ENCODE results near the gene DIAPH1. TPM values are rescaled to one million over a fixed set of nuclear protein-coding genes. Genes with fewer than 3 reads are reported as not detected.

Gene DIAPH1
- total and polyA plus RNA-seq, 4 donors = 51.5 to 74.7 (median 70.9) TPM

DNA sequence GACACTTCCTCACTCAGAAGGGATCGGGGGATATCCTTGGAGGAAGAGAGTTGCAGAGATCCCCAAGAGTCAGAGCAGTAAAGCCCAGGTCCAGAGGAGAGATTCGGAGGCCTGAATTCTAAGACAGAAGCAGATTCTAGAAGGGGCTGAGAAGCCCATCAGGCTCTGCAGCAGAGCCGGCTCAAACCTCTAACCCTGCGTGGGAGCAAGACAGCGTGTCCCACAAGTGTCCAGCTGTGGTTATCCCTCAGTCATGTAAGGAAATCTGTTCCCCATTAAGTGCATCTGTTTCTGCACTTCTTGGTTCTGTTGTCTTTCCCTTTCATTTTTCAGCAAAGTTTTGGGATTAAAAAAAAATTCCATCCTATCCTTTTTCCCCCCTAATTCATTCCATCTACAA lies 4.8 kb upstream of the DIAPH1 start:
- H3K4me3 ChIP-seq (ENCODE audit: low read depth in 1 of 3, low read length in 3 of 3) = no peak overlapping the region
- peaks cover 0 to 10% (median 8%) of the 10 kb centered on the region in 4 donors for H3K4me1 ChIP-seq (ENCODE audit: control insufficient read depth in 4 of 4, insufficient read depth in 4 of 4, low read length in 3 of 4)
- H3K27ac ChIP-seq (ENCODE audit: low read depth in 1 of 2, low read length in 2 of 2) = no peak overlapping the region
- TF ChIP-seq RXRA (IDR thresholded peaks at IDR 0.05) (no peak), EGR1 (IDR thresholded peaks at IDR 0.05; ENCODE audit: low read depth in 2 of 2) (no peak), FOXA2 (IDR thresholded peaks at IDR 0.05) (no peak), REST (IDR thresholded peaks at IDR 0.05) (no peak), RAD21 (IDR thresholded peaks at IDR 0.05) (no peak), CTCF (IDR thresholded peaks at IDR 0.05; ENCODE audit: low read depth, low read length, missing input control) (no peak), GABPA (IDR thresholded peaks at IDR 0.05 in 1 of 2, conservative IDR thresholded peaks at IDR 0.05 in 1 of 2) (no peak), JUND (IDR thresholded peaks at IDR 0.05) (no peak), HNF4G (IDR thresholded peaks at IDR 0.05) (no peak), FOXA1 (IDR thresholded peaks at IDR 0.05) (no peak)
- TF ChIP-seq, protein P1, sequence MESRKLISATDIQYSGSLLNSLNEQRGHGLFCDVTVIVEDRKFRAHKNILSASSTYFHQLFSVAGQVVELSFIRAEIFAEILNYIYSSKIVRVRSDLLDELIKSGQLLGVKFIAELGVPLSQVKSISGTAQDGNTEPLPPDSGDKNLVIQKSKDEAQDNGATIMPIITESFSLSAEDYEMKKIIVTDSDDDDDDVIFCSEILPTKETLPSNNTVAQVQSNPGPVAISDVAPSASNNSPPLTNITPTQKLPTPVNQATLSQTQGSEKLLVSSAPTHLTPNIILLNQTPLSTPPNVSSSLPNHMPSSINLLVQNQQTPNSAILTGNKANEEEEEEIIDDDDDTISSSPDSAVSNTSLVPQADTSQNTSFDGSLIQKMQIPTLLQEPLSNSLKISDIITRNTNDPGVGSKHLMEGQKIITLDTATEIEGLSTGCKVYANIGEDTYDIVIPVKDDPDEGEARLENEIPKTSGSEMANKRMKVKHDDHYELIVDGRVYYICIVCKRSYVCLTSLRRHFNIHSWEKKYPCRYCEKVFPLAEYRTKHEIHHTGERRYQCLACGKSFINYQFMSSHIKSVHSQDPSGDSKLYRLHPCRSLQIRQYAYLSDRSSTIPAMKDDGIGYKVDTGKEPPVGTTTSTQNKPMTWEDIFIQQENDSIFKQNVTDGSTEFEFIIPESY (IDR thresholded peaks at IDR 0.05) = no peak
- TF ChIP-seq, protein P2, sequence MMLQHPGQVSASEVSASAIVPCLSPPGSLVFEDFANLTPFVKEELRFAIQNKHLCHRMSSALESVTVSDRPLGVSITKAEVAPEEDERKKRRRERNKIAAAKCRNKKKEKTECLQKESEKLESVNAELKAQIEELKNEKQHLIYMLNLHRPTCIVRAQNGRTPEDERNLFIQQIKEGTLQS (IDR thresholded peaks at IDR 0.05) = no peak
- no peak overlapping the region for H3K9ac ChIP-seq (ENCODE audit: low read depth in 1 of 2, low read length in 2 of 2)
- H3K27me3 ChIP-seq (ENCODE audit: control insufficient read depth in 4 of 4, insufficient read depth in 4 of 4, low read length in 3 of 4) = no peaks in the 10 kb centered on the region
- whole genome bisulfite sequencing = 89% methylated on average over 5 of the region's 5 CpGs
- H3K36me3 ChIP-seq (ENCODE audit: control insufficient read depth in 4 of 4, insufficient read depth in 3 of 4, low read depth in 1 of 4, low read length in 3 of 4) = peaks cover 10 to 60% (median 54%) of the 10 kb centered on the region in 4 donors
- no peak for DNase-seq (ENCODE audit: low spot score)
- no peaks in the 10 kb centered on the region for H3K9me3 ChIP-seq (ENCODE audit: control insufficient read depth in 4 of 4, low read length in 3 of 4)

GRCh38 chr5:141623186-141623585 lies 4.4 kb upstream of the DIAPH1 start:
- H3K9ac ChIP-seq (ENCODE audit: low read depth in 1 of 2, low read length in 2 of 2) = no peak overlapping the region
- H3K27me3 ChIP-seq (ENCODE audit: control insufficient read depth in 4 of 4, insufficient read depth in 4 of 4, low read length in 3 of 4) = no peaks in the 10 kb centered on the region
- H3K27ac ChIP-seq (ENCODE audit: low read depth in 1 of 2, low read length in 2 of 2) = no peak overlapping the region

More at GRCh38 chr5:141623186-141623585, 4.4 kb upstream of the DIAPH1 start:
- Histone ChIP-seq H3K9me3 (ENCODE audit: control insufficient read depth in 4 of 4, low read length in 3 of 4) (no peaks in the 10 kb centered on the region), H3K4me1 (ENCODE audit: control insufficient read depth in 4 of 4, insufficient read depth in 4 of 4, low read length in 3 of 4) (peaks cover 0 to 10% (median 8%) of the 10 kb centered on the region in 4 donors), H3K36me3 (ENCODE audit: control insufficient read depth in 4 of 4, insufficient read depth in 3 of 4, low read depth in 1 of 4, low read length in 3 of 4) (peaks cover 10 to 57% (median 51%) of the 10 kb centered on the region in 4 donors), H3K4me3 (ENCODE audit: low read depth in 1 of 3, low read length in 3 of 3) (no peak overlapping the region)
- no peak for DNase-seq (ENCODE audit: low spot score)
- TF ChIP-seq, protein P1 (IDR thresholded peaks at IDR 0.05) = no peak

Measured in liver (tissue), 9 donors.